UCSD-AML1 (cell line): Measurements from ENCODE around the gene CRTC2.

ENCODE experiments used
- DNase-seq: peaks from one replicate; lab custom pipeline; 2025; ENCODE audit not compliant: unreplicated experiment; lab: John Stamatoyannopoulos, UW

CRTC2 gene

GRCh38 chr1:153946622-153947241, 11.7 kb downstream of the CRTC2 start, which contains the start of gene DENND4B:
Gene DENND4B, minus strand, starts transcription at chr1:153946718. Its CDS starts 2,344 bp downstream, at chr1:153944374.
- DNase-seq = peak; percentile 87

- DNase-seq = peak; percentile 88
Observed at GRCh38 chr1:153945795-153946621, 12.4 kb downstream of the CRTC2 start.

- DNase-seq = peak; percentile 83
Observed at GRCh38 chr1:153945131-153945794, 13.1 kb downstream of the CRTC2 start.

DNA sequence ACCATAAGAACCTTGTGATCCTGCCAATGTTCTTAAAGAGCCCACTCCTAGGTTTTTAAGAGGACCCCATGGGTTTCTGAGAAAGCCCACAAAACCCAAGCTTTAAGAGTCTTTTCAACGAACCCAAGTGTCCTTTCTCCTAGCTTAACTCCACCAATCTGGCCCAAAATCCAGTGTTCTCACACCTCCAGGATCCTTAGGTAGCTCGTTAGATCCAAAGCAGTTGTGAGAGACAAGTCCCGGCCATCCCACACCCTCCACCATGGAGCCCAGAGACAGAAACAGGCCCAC, 13.6 kb downstream of the CRTC2 start:
- no peak for DNase-seq

DNA sequence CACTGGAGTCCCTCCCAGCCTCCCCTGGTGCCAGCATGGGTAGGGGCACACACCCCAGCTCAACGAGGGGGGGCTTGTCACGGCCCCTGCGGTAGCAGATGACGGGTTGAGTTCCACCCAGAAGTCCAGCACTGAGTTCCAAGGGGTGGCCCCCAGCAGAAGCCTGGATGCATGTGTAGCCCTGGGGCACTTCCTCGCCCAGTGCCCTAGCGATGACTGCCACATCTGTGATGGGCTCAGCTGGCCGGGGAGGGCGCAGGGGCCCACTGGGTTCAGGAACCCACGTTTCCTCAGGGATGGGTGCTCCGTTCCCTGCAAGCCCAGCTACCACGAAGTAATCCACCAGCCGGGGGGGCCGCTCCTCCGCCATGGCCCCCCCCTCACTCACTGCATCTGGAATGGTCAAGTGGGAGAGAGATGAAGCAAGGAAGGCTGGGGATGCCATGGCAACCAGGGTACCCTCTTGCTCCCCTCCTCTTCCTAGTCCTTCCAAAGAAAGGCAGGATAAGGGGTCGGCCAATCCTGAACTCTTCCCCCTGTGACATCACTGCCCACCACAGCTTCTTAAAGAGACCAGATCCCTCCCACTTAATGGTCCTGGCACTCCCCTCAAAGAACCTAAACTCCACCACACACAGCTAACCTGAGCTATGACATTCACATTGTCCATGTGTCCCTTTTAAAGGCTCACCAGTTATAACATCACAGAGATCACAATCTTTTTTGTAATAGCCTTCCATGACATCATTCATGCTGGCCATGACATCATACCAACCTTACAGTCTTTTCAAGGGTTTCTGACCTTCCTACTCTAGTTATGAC, 14.2 kb downstream of the CRTC2 start:
- DNase-seq = no peak

DNA sequence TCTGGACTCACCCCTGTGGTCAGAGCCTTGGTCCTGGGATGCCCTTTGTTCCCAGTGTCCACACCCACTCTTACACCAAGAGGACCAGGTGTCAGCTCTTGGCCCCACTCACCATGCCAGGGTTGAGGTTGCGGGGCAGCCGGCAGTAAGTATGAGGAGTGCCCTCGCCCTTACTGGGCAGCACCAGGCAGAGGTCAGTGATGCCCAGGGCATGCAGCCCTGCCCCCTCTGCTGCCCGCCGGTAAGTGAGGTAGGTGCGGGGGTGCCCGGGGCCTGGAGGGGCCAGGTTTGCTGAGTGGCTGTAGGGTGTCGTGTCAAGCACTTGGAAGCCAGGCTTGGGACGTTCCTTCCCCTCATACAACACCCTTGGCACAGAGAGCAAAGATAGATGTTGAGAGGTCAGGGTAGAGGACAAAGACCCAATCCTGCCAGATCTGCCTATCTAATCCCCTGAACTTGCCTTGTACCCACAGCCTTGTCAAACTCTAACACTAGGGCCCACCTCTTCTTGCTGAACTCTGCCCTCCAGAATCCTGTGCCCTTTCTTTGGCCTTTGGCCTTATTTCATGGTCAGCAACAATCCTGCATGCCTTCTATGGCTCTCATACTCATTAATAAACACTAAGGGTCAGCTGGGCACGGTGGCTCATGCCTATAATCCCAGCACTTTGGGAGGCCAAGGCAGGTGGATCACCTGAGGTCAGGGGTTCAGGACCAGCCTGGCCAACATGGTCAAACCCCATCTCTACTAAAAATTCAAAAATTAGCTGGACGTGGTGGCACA, 15.5 kb downstream of the CRTC2 start:
- no peak for DNase-seq

GRCh38 chr1:153941826-153942725, 16.3 kb downstream of the CRTC2 start:
- DNase-seq = no peak

DNA sequence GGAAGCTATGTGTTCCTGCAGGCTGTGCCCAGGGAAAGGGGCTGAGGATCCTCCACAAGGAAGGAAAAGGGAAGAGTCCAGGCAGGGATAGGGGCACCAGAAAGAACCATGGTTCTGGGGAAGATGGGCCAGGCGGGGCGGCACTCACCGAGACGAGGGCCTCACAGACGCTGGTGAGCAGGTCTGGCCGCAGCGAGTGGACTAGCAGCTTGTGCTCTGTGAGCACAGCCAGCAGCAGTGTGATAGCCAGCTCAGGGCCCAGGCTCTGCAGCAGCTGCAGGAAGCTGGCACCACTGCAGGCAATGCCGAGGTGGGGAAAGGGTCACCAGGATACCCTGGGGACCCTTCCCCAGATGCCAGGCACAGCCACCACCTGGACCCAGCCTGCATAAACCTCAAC, 17.7 kb downstream of the CRTC2 start:
- DNase-seq = no peak

- DNase-seq = no peak
Observed at GRCh38 chr1:153939476-153939875, 18.9 kb downstream of the CRTC2 start.

DNA sequence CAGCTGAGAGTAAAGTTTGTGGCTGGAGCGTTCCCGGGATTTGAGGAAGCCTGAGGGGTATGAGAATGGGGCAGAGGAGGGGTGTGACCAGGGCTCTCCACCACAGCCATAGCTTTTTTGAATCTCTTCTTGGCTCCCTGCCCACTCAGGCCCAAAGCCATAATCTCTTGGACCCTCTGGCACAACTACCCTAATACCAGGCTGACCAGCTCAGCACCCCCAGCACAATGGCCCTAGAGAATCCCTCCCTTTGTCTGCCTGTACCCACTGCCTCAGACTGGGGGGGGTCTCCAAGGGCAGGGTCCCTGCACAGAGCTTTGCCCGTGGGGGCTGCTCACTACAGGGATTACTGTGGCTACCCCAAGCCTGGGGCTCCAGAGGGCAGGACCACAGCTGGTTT, 19.4 kb downstream of the CRTC2 start:
- DNase-seq = no peak

- no peak for DNase-seq
Observed at GRCh38 chr1:153937331-153937730, 21.1 kb downstream of the CRTC2 start.

GRCh38 chr1:153936011-153936802, 22.2 kb downstream of the CRTC2 start:
- DNase-seq = no peak

- DNase-seq = no peak
Observed at GRCh38 chr1:153934746-153935145, 23.7 kb downstream of the CRTC2 start.

GRCh38 chr1:153933955-153934354, 24.5 kb downstream of the CRTC2 start:
- no peak for DNase-seq

GRCh38 chr1:153933430-153933829, 25.0 kb downstream of the CRTC2 start:
- DNase-seq = no peak

GRCh38 chr1:153932156-153933131, 26.0 kb downstream of the CRTC2 start:
- no peak for DNase-seq
